ENCODE results near the gene RGN.

RGN gene

DNA sequence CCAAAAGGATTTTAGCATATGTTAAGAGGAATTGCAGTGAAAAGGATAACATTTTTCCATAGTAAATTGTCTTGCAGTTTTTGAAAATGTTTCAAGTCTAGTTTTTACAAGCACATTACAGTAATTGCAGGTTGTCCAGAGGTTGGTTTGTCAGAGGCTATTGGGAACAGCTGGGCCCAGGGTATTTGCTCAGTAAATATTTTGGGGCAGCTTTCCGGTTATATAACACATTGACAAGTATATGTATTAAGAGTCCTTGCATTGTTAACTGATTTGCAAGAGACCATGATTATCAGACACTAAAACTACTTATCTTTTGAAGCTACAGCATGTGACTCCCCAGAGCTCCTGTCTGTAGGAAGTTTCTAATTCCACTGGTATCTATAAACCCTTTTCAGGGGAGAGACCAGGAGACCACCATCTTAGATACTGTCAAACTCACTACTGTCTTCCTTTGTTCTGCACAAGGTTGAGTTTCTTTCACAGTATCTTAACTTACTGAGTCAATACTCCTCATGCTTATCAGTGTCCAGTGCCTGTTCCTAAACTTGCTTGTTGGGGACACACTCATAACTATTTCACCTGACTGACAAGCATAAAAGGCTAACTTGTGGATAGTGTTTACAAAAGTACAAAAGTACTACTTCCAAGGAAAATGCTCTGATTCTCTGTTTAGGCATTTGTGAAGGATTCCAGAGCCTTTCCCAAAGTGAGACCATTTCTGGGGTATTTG is 18.9 kb upstream of the RGN start:
- Histone ChIP-seq H3K4me2 (ENCODE audit: low read length) (no peak overlapping the region), H4K20me1 (ENCODE audit: control insufficient read depth, insufficient read depth, low read depth, low read length) (no peaks in the 10 kb centered on the region), H3K4me1 (ENCODE audit: control insufficient read depth, low read length) (no peaks in the 10 kb centered on the region), H3K9me2 (replicated peaks; ENCODE audit: control insufficient read depth, low read length) (no peaks in the 10 kb centered on the region), H3K36me3 (ENCODE audit: control insufficient read depth, low read length) (no peaks in the 10 kb centered on the region), H3K4me3 (ENCODE audit: low read length) (no peak overlapping the region), H3K79me2 (ENCODE audit: control insufficient read depth, low read length) (no peaks in the 10 kb centered on the region), H3K27ac (ENCODE audit: low read depth, low read length) (no peak overlapping the region), H3F3A (ENCODE audit: control insufficient read depth, insufficient read depth) (no peaks in the 10 kb centered on the region), H3K27me3 (ENCODE audit: control insufficient read depth, low read length) (no peaks in the 10 kb centered on the region), H3K9me3 (ENCODE audit: control insufficient read depth, insufficient read depth, low read length) (no peaks in the 10 kb centered on the region)
- TF ChIP-seq, protein P1, sequence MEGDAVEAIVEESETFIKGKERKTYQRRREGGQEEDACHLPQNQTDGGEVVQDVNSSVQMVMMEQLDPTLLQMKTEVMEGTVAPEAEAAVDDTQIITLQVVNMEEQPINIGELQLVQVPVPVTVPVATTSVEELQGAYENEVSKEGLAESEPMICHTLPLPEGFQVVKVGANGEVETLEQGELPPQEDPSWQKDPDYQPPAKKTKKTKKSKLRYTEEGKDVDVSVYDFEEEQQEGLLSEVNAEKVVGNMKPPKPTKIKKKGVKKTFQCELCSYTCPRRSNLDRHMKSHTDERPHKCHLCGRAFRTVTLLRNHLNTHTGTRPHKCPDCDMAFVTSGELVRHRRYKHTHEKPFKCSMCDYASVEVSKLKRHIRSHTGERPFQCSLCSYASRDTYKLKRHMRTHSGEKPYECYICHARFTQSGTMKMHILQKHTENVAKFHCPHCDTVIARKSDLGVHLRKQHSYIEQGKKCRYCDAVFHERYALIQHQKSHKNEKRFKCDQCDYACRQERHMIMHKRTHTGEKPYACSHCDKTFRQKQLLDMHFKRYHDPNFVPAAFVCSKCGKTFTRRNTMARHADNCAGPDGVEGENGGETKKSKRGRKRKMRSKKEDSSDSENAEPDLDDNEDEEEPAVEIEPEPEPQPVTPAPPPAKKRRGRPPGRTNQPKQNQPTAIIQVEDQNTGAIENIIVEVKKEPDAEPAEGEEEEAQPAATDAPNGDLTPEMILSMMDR (IDR thresholded peaks at IDR 0.05; ENCODE audit: low read depth, low read length, poor library complexity, severe bottlenecking), result no peak
- TF ChIP-seq EZH2phosphoT487 (IDR thresholded peaks at IDR 0.05; ENCODE audit: borderline replicate concordance, low read length), result no peak

DNA sequence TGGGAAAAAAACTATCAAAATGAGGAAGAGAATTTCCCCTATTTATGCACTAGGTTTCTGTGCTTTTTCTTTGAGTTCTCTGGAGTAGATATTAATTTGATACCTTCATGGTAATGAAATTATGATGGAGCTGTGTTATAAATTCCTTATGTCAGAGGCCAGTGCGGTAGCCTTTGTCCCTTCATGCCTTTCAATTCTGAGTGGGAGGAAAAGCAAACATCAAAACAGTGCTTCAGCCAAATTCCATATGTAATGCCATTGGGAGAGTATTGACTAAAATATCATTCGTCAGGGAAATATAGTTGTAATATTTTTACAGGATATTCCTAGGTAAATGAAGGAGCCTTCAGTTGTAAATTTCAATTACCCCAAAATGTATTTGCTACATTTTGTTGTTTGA is 17.5 kb upstream of the RGN start:
- Histone ChIP-seq H3F3A (ENCODE audit: control insufficient read depth, insufficient read depth) (no peaks in the 10 kb centered on the region), H3K27me3 (ENCODE audit: control insufficient read depth, low read length) (no peaks in the 10 kb centered on the region), H3K9me3 (ENCODE audit: control insufficient read depth, insufficient read depth, low read length) (no peaks in the 10 kb centered on the region), H3K4me3 (ENCODE audit: low read length) (no peak overlapping the region), H3K9me2 (replicated peaks; ENCODE audit: control insufficient read depth, low read length) (no peaks in the 10 kb centered on the region), H3K4me1 (ENCODE audit: control insufficient read depth, low read length) (no peaks in the 10 kb centered on the region), H3K27ac (ENCODE audit: low read depth, low read length) (no peak overlapping the region), H3K79me2 (ENCODE audit: control insufficient read depth, low read length) (no peaks in the 10 kb centered on the region), H4K20me1 (ENCODE audit: control insufficient read depth, insufficient read depth, low read depth, low read length) (no peaks in the 10 kb centered on the region), H3K4me2 (ENCODE audit: low read length) (no peak overlapping the region), H3K36me3 (ENCODE audit: control insufficient read depth, low read length) (no peaks in the 10 kb centered on the region)
- TF ChIP-seq, protein P1 (IDR thresholded peaks at IDR 0.05; ENCODE audit: low read depth, low read length, poor library complexity, severe bottlenecking), result no peak
- TF ChIP-seq EZH2phosphoT487 (IDR thresholded peaks at IDR 0.05; ENCODE audit: borderline replicate concordance, low read length), result no peak

DNA sequence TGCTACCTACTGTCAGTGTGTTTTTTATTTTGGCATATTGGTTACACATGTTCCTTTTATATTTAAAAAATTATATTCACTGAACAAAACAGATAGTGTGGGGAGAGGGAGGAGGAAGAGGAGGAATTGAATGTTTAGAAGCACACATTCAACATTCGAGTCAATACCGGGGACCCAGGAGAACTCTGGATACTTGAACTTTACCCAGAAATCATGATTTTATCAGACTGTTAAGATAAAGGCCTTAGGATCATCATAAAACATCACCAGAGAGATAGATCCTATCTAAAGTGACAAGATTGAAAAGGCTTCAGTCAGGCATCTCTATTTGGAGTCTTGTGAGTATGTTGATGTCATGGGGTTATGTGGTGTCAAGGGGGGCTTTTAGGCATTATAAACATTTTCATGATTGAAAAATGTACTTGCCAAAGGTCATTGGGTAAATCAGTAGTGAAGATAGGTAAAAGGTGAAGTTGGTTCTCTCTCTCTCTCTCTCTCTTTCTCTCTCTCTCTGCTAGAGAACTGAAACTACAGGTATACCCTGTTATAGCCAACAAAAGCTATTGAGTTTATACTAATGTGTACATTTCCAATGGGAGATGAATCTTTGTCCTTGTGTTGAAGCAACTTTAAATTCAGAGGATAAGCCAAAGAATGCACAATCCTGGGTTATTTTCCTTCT is 16.9 kb upstream of the RGN start:
- no peak for TF ChIP-seq EZH2phosphoT487 (IDR thresholded peaks at IDR 0.05; ENCODE audit: borderline replicate concordance, low read length)
- TF ChIP-seq, protein P1 (IDR thresholded peaks at IDR 0.05; ENCODE audit: low read depth, low read length, poor library complexity, severe bottlenecking), result no peak

More for the DNA sequence above, 16.9 kb upstream of the RGN start:
- no peak overlapping the region for H3K4me3 ChIP-seq (ENCODE audit: low read length)
- no peaks in the 10 kb centered on the region for H3K9me3 ChIP-seq (ENCODE audit: control insufficient read depth, insufficient read depth, low read length)
- H3K79me2 ChIP-seq (ENCODE audit: control insufficient read depth, low read length), result no peaks in the 10 kb centered on the region
- H3K27me3 ChIP-seq (ENCODE audit: control insufficient read depth, low read length), result no peaks in the 10 kb centered on the region
- H3K4me2 ChIP-seq (ENCODE audit: low read length), result no peak overlapping the region
- no peaks in the 10 kb centered on the region for H3F3A ChIP-seq (ENCODE audit: control insufficient read depth, insufficient read depth)
- H3K36me3 ChIP-seq (ENCODE audit: control insufficient read depth, low read length), result no peaks in the 10 kb centered on the region
- no peaks in the 10 kb centered on the region for H3K9me2 ChIP-seq (replicated peaks; ENCODE audit: control insufficient read depth, low read length)
- no peak overlapping the region for H3K27ac ChIP-seq (ENCODE audit: low read depth, low read length)
- no peaks in the 10 kb centered on the region for H4K20me1 ChIP-seq (ENCODE audit: control insufficient read depth, insufficient read depth, low read depth, low read length)
- no peaks in the 10 kb centered on the region for H3K4me1 ChIP-seq (ENCODE audit: control insufficient read depth, low read length)

Measured in DOHH2 (cell line).